ENCODE results near the gene VSTM2L. TPM values are rescaled to one million over a fixed set of nuclear protein-coding genes. Genes with fewer than 3 reads are reported as not detected.
"Not testable (repeated sequence)": the region's sequence is repeated elsewhere in the genome, so short reads cannot be mapped to it uniquely, and the experiment has no call there.

The VSTM2L gene
- polyA plus RNA-seq, 1 donor from 2014 or later = 22.1 TPM

- not testable (repeated sequence) for H3K27me3 ChIP-seq (ENCODE audit: insufficient read depth, low read depth, low read length); H2AFZ ChIP-seq (ENCODE audit: low read depth, low read length); H3K9ac ChIP-seq (ENCODE audit: low read length); H3K9me2 ChIP-seq (ENCODE audit: insufficient read depth, low read length); H4K20me1 ChIP-seq (ENCODE audit: insufficient read depth); H3K4me3 ChIP-seq (ENCODE audit: low read length); H3K9me3 ChIP-seq (ENCODE audit: low read length); H3F3A ChIP-seq (ENCODE audit: insufficient read depth, low read length, poor library complexity, severe bottlenecking); H3K79me2 ChIP-seq (replicated peaks; ENCODE audit: insufficient read depth, low read length); H3K4me2 ChIP-seq (ENCODE audit: low read length); H3K27ac ChIP-seq (ENCODE audit: low read length); H3K36me3 ChIP-seq (ENCODE audit: insufficient read depth, low read length)
Measured at GRCh38 chr20:37963483-37963882, 60.6 kb downstream of the VSTM2L start.

GRCh38 chr20:37968841-37969401 is 66.0 kb downstream of the VSTM2L start:
- Histone ChIP-seq H4K20me1 (ENCODE audit: insufficient read depth) (no peaks in the 10 kb centered on the region), H2AFZ (ENCODE audit: low read depth, low read length) (no peak overlapping the region), H3K79me2 (replicated peaks; ENCODE audit: insufficient read depth, low read length) (no peaks in the 10 kb centered on the region), H3K36me3 (ENCODE audit: insufficient read depth, low read length) (no peaks in the 10 kb centered on the region), H3K9me2 (ENCODE audit: insufficient read depth, low read length) (no peaks in the 10 kb centered on the region), H3K27me3 (ENCODE audit: insufficient read depth, low read depth, low read length) (no peaks in the 10 kb centered on the region), H3K4me2 (ENCODE audit: low read length) (no peak overlapping the region), H3K4me3 (ENCODE audit: low read length) (no peak overlapping the region), H3F3A (ENCODE audit: insufficient read depth, low read length, poor library complexity, severe bottlenecking) (no peaks in the 10 kb centered on the region), H3K9ac (ENCODE audit: low read length) (no peak overlapping the region), H3K9me3 (ENCODE audit: low read length) (no peaks in the 10 kb centered on the region), H3K27ac (ENCODE audit: low read length) (no peak overlapping the region)
- TF ChIP-seq EZH2 (IDR thresholded peaks at IDR 0.05; ENCODE audit: borderline replicate concordance, insufficient read depth, low read length, poor library complexity, severe bottlenecking) (no peak), MXI1 (conservative IDR thresholded peaks at IDR 0.05; ENCODE audit: poor library complexity, severe bottlenecking) (no peak), SMC3 (conservative IDR thresholded peaks at IDR 0.05; ENCODE audit: poor library complexity) (no peak), CTCF (IDR thresholded peaks at IDR 0.05; ENCODE audit: poor library complexity, severe bottlenecking) (no peak), RAD21 (conservative IDR thresholded peaks at IDR 0.05) (no peak), EP300 (conservative IDR thresholded peaks at IDR 0.05; ENCODE audit: poor library complexity, severe bottlenecking) (no peak), REST (IDR thresholded peaks at IDR 0.05; ENCODE audit: borderline replicate concordance) (no peak), TAF1 (IDR thresholded peaks at IDR 0.05; ENCODE audit: low read depth) (no peak), POLR2AphosphoS5 (IDR thresholded peaks at IDR 0.05) (no peak)
